Limb (tissue), 2 donors: ENCODE measurements around the gene GOLGA8M.
"Not testable (repeated sequence)": the region's sequence is repeated elsewhere in the genome, so short reads cannot be mapped to it uniquely, and the experiment has no call there.

Source experiments
- DNase-seq, 2 donors: peaks; one replicate each; pipeline ENCODE4 v3.0.0-alpha.2; 2016; ENCODE audit errors: extremely low spot score in 2 of 2

The GOLGA8M gene

DNA sequence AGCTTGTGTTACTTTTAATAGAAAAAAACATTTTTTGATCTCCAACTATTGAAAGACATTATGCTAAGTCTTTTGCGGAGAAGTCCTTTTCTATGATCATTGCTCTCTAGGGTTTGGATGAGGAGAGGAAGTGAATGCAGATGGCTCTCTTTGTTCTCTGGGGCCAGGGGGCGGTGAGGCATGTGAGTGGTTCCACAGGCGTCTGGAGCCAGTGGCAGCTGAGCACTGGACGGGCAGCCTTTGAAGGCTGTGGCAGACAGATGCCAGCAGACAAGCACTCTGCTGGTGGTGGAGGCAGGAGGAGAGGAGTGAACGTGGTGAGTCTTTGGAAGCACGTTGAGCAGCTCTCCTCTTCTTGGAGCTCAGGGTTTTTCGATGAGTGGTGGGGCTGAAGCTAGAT is 51.5 kb downstream of the GOLGA8M start:
- DNase-seq = not testable (repeated sequence)

- not testable (repeated sequence) for DNase-seq
Observed at GRCh38 chr15:28656018-28656360, 56.2 kb downstream of the GOLGA8M start.

- not testable (repeated sequence) for DNase-seq
Observed at GRCh38 chr15:28655329-28656017, 56.7 kb downstream of the GOLGA8M start.

GRCh38 chr15:28654194-28654593 is 58.0 kb downstream of the GOLGA8M start:
- DNase-seq = not testable (repeated sequence)

- DNase-seq = not testable (repeated sequence)
Observed at GRCh38 chr15:28652538-28652937, 59.7 kb downstream of the GOLGA8M start.
